OCI-LY3 (cell line): ENCODE results near the gene SNX30.

ENCODE experiments used
- H2AFZ ChIP-seq: fragments of 200-600, 300-600 bp; shearing (Covaris generic); 2 replicates; pipeline ENCODE4 v1.6.0; 2014; ENCODE audit warnings: antibody characterized with exemption, low read depth, low read length
- H3K27ac ChIP-seq: fragments of 200-600, 300-600 bp; sonication (generic); 2 replicates; pipeline ENCODE4 v1.5.1; 2014; ENCODE audit warnings: mild to moderate bottlenecking, low read length, moderate library complexity, mixed read lengths
- H3K27me3 ChIP-seq: fragments of 200-600, 300-600 bp; sonication (generic); 2 replicates; pipeline ENCODE4 v1.6.1; 2014; ENCODE audit warnings: low read depth, low read length, mixed read lengths
- H3K36me3 ChIP-seq: fragments of 200-600, 300-600 bp; sonication (generic); replicated peaks from 2 replicates; pipeline ENCODE3; 2014; ENCODE audit warnings: low read depth, low read length, mixed read lengths
- H3K4me1 ChIP-seq: fragments of 300-600, 200-600 bp; sonication (generic); 2 replicates; pipeline ENCODE4 v1.6.1; 2014; ENCODE audit warnings: low read length, mixed read lengths
- H3K4me2 ChIP-seq: fragments of 200-600, 300-600 bp; sonication (generic); 2 replicates; pipeline ENCODE4 v1.6.1; 2014; ENCODE audit warnings: low read length, mixed read lengths
- H3K4me3 ChIP-seq: fragments of 300-600, 200-600 bp; sonication (generic); 2 replicates; pipeline ENCODE4 v1.5.1; 2014; ENCODE audit warnings: antibody characterized with exemption, mild to moderate bottlenecking, low read length, moderate library complexity
- H3K79me2 ChIP-seq: fragments of 300-600, 200-600 bp; shearing (Covaris generic); 2 replicates; pipeline ENCODE4 v1.6.1; 2014; ENCODE audit warnings: mild to moderate bottlenecking, low read length, mixed read lengths
- H3K9ac ChIP-seq: fragments of 300-600, 200-600 bp; shearing (Covaris generic); 2 replicates; pipeline ENCODE4 v1.6.0; 2014; ENCODE audit warnings: mild to moderate bottlenecking, low read length, moderate library complexity
- H3K9me3 ChIP-seq: fragments of 200-600, 300-600 bp; shearing (Covaris generic); 2 replicates; pipeline ENCODE4 v1.6.1; 2014; ENCODE audit warnings: low read length, mixed read lengths; ENCODE audit not compliant: insufficient read depth
- H4K20me1 ChIP-seq: fragments of 200-600, 300-600 bp; sonication (generic); 2 replicates; pipeline ENCODE4 v1.6.1; 2016; ENCODE audit warnings: low read length, mixed read lengths; ENCODE audit not compliant: insufficient read depth
- CTCF ChIP-seq: fragments of 200-600, 300-600 bp; sonication (generic); IDR thresholded peaks from 2 replicates; pipeline ENCODE4 v1.5.1; 2014; ENCODE audit warnings: antibody characterized with exemption, low read length, low read depth
- EZH2phosphoT487 ChIP-seq: fragments of 200-600 bp; shearing (Covaris generic); IDR thresholded peaks from 2 replicates; pipeline ENCODE4 v1.6.1; 2018; ENCODE audit warnings: antibody characterized with exemption, mixed run types, low read depth

The SNX30 gene

GRCh38 chr9:112917047-112917986 lies 166.8 kb downstream of the SNX30 start:
- Histone ChIP-seq H3K27me3 (peaks cover 30% of the 10 kb centered on the region), H3K36me3 (no peaks in the 10 kb centered on the region), H4K20me1 (no peaks in the 10 kb centered on the region), H3K79me2 (no peaks in the 10 kb centered on the region), H3K9ac (no peak overlapping the region), H3K4me2 (no peak overlapping the region), H2AFZ (no peak overlapping the region), H3K4me1 (peaks cover 5% of the 10 kb centered on the region; the same call in 1 of the 2 replicates), H3K4me3 (no peak overlapping the region), H3K9me3 (no peaks in the 10 kb centered on the region), H3K27ac (no peak overlapping the region)
- TF ChIP-seq EZH2phosphoT487: no peak
- TF ChIP-seq CTCF: no peak

GRCh38 chr9:112917987-112918362 lies 167.4 kb downstream of the SNX30 start:
- Histone ChIP-seq H3K27ac (no peak overlapping the region), H3K9ac (no peak overlapping the region), H3K4me2 (no peak overlapping the region), H4K20me1 (no peaks in the 10 kb centered on the region), H3K79me2 (no peaks in the 10 kb centered on the region), H2AFZ (no peak overlapping the region), H3K9me3 (no peaks in the 10 kb centered on the region), H3K36me3 (no peaks in the 10 kb centered on the region), H3K27me3 (peaks cover 31% of the 10 kb centered on the region), H3K4me3 (no peak overlapping the region), H3K4me1 (peaks cover 12% of the 10 kb centered on the region)
- TF ChIP-seq CTCF: no peak

GRCh38 chr9:112921549-112921948 lies 171.0 kb downstream of the SNX30 start:
- no peaks in the 10 kb centered on the region for H4K20me1 ChIP-seq
- 0 out of 2 replicates have a peak overlapping the region, but pooled peaks have one; percentile 9 for H3K4me3 ChIP-seq
- H3K9me3 ChIP-seq: no peaks in the 10 kb centered on the region
- H3K4me1 ChIP-seq: peaks cover 23% of the 10 kb centered on the region
- no peak overlapping the region for H3K9ac ChIP-seq
- peaks cover 21% of the 10 kb centered on the region for H3K27me3 ChIP-seq
- TF ChIP-seq CTCF: peak; percentile 76
- TF ChIP-seq EZH2phosphoT487: no peak
- H3K79me2 ChIP-seq: no peaks in the 10 kb centered on the region
- no peaks in the 10 kb centered on the region for H3K36me3 ChIP-seq
- H2AFZ ChIP-seq: no peak overlapping the region
- H3K27ac ChIP-seq: no peak overlapping the region
- H3K4me2 ChIP-seq: peak overlapping the region; percentile 30
